Activated CD4-positive, alpha-beta memory T cell treated with anti-CD3 and anti-CD28 coated beads, Interleukin-2, amount 10 ng/mL, durations not matched to agents 7 days and 5 days (primary cell): ENCODE measurements around the gene ZNF691. TPM values are rescaled to one million over a fixed set of nuclear protein-coding genes. Genes with fewer than 3 reads are reported as not detected.
"Not testable (repeated sequence)": the region's sequence is repeated elsewhere in the genome, so short reads cannot be mapped to it uniquely, and the experiment has no call there.

Experiments used
- CTCF ChIA-PET: fragments of 350-600 bp; sonication (Branson Sonifier 250); formaldehyde crosslinking; loops from one replicate; lab custom pipeline; 2021; ENCODE audit warnings: antibody characterized with exemption, inconsistent platforms; lab: Charles Lee
- POLR2A ChIA-PET: fragments of 350-600 bp; sonication (Branson Sonifier 250); formaldehyde crosslinking; loops from one replicate; lab custom pipeline; 2021; ENCODE audit warnings: antibody characterized with exemption; lab: Charles Lee
- DNase-seq: peaks from one replicate; pipeline ENCODE4 v3.0.0-alpha.2; 2020
- H3K27ac Mint-ChIP-seq: one replicate; pipeline ENCODE4 v1.8.0; 2021; ENCODE audit warnings: mild to moderate bottlenecking, mixed read lengths
- H3K27me3 Mint-ChIP-seq: one replicate; pipeline ENCODE4 v1.8.0; 2021; ENCODE audit warnings: mixed read lengths
- H3K36me3 Mint-ChIP-seq: one replicate; pipeline ENCODE4 v1.8.0; 2021; ENCODE audit warnings: low read depth, mixed read lengths
- H3K4me1 Mint-ChIP-seq: one replicate; pipeline ENCODE4 v1.8.0; 2021; ENCODE audit warnings: mixed read lengths
- H3K4me3 Mint-ChIP-seq: one replicate; pipeline ENCODE4 v1.8.0; 2021; ENCODE audit warnings: mild to moderate bottlenecking, mixed read lengths
- H3K9me3 Mint-ChIP-seq: one replicate; pipeline ENCODE4 v1.8.0; 2021; ENCODE audit warnings: mixed read lengths
- total RNA-seq, 2 experiments: library from RNA; stranded (reverse); gene quantifications; one replicate each; pipeline ENCODE4 v1.2.3, GENCODE V29; 2021

The ZNF691 gene
- 10 to 100 TPM; 10.4 to 12.6 TPM for total RNA-seq

- H3K27me3 Mint-ChIP-seq = no peaks in the 10 kb centered on the region
- peaks cover 27% of the 10 kb centered on the region for H3K36me3 Mint-ChIP-seq
- H3K9me3 Mint-ChIP-seq = peaks cover 4% of the 10 kb centered on the region
- CTCF ChIA-PET = interaction anchor here (0.5 to 2.4 kb wide), 28 partner anchors 8 to 509 kb away, joined by 3 to 29 read pairs (median 4); partner anchors contain the start of genes C1orf50, ERMAP, P3H1 and SVBP
- H3K4me1 Mint-ChIP-seq = peaks cover 33% of the 10 kb centered on the region
- POLR2A ChIA-PET = interaction anchor here (0.7 to 3.8 kb wide), 19 partner anchors 8 to 543 kb away, joined by 3 to 32 read pairs (median 5); partner anchors contain the start of genes C1orf50, ELOVL1, ERMAP and MED8
- peak within 1 kb of the TSS; percentile 79 for H3K27ac Mint-ChIP-seq
- DNase-seq = peak; percentile 91
- peak within 1 kb of the TSS; percentile 87 for H3K4me3 Mint-ChIP-seq
These were observed at the start of gene ZNF691 for GRCh38 chr1:42846257-42847110. Gene ZNF691 (plus strand): TSS chr1:42846613. CDS start chr1:42849659, 3,046 bp downstream.

- no peak overlapping the region for H3K27ac Mint-ChIP-seq
- DNase-seq = no peak
These were observed 49.0 kb upstream of the ZNF691 start for GRCh38 chr1:42797414-42797813.

GRCh38 chr1:42797979-42798378 lies 48.4 kb upstream of the ZNF691 start:
- Mint-ChIP-seq H3K27ac (no peak overlapping the region), H3K4me3 (no peak overlapping the region), H3K27me3 (peaks cover 18% of the 10 kb centered on the region), H3K36me3 (no peaks in the 10 kb centered on the region), H3K4me1 (no peaks in the 10 kb centered on the region), H3K9me3 (no peaks in the 10 kb centered on the region)
- DNase-seq = no peak
- ChIA-PET POLR2A (no interaction called here), CTCF (no interaction called here)

More at GRCh38 chr1:42797414-42797813, 49.0 kb upstream of the ZNF691 start:
- CTCF ChIA-PET = no interaction called here
- POLR2A ChIA-PET = no interaction called here
- H3K27me3 Mint-ChIP-seq = peaks cover 18% of the 10 kb centered on the region
- no peaks in the 10 kb centered on the region for H3K9me3 Mint-ChIP-seq
- no peak overlapping the region for H3K4me3 Mint-ChIP-seq
- no peaks in the 10 kb centered on the region for H3K4me1 Mint-ChIP-seq
- no peaks in the 10 kb centered on the region for H3K36me3 Mint-ChIP-seq

GRCh38 chr1:42801832-42802473 lies 44.5 kb upstream of the ZNF691 start:
- H3K9me3 Mint-ChIP-seq = no peaks in the 10 kb centered on the region
- POLR2A ChIA-PET = no interaction called here
- H3K4me3 Mint-ChIP-seq = no peak overlapping the region
- no peak overlapping the region for H3K27ac Mint-ChIP-seq
- no peak for DNase-seq
- H3K4me1 Mint-ChIP-seq = peaks cover 5% of the 10 kb centered on the region
- H3K27me3 Mint-ChIP-seq = peaks cover 4% of the 10 kb centered on the region
- CTCF ChIA-PET = no interaction called here
- H3K36me3 Mint-ChIP-seq = peaks cover 13% of the 10 kb centered on the region

- H3K36me3 Mint-ChIP-seq = peaks cover 17% of the 10 kb centered on the region
- no peak overlapping the region for H3K27ac Mint-ChIP-seq
- DNase-seq = no peak
- ChIA-PET POLR2A (interaction anchor here (1.8 kb wide), 1 partner anchor 10 kb away, joined by 5 read pairs; no protein-coding TSS in a partner anchor), CTCF (no interaction called here)
- peaks cover 16% of the 10 kb centered on the region for H3K4me1 Mint-ChIP-seq
- no peaks in the 10 kb centered on the region for H3K27me3 Mint-ChIP-seq
- H3K9me3 Mint-ChIP-seq = no peaks in the 10 kb centered on the region
- no peak overlapping the region for H3K4me3 Mint-ChIP-seq
These were observed 40.2 kb upstream of the ZNF691 start for GRCh38 chr1:42806171-42806570.

- Mint-ChIP-seq H3K27ac (peak overlapping the region; percentile 53), H3K4me1 (peaks cover 16% of the 10 kb centered on the region), H3K27me3 (no peaks in the 10 kb centered on the region), H3K4me3 (no peak overlapping the region), H3K9me3 (no peaks in the 10 kb centered on the region), H3K36me3 (peaks cover 17% of the 10 kb centered on the region)
- POLR2A ChIA-PET = interaction anchor here (1.1 to 1.8 kb wide), 2 partner anchors 9 to 40 kb away, joined by 5 read pairs; partner anchors contain the start of gene ZNF691
- DNase-seq = no peak
- CTCF ChIA-PET = interaction anchor here (0.9 to 1.8 kb wide), 2 partner anchors 9 to 117 kb away, joined by 6 to 7 read pairs; no protein-coding TSS in a partner anchor
These were observed 39.8 kb upstream of the ZNF691 start for GRCh38 chr1:42806593-42806992.

GRCh38 chr1:42807056-42807668 lies 39.3 kb upstream of the ZNF691 start:
- H3K27ac Mint-ChIP-seq = peak overlapping the region; percentile 53
- no peak overlapping the region for H3K4me3 Mint-ChIP-seq
- DNase-seq = no peak
- peaks cover 16% of the 10 kb centered on the region for H3K4me1 Mint-ChIP-seq
- ChIA-PET POLR2A (interaction anchor here (1.1 to 1.8 kb wide), 3 partner anchors 9 to 39 kb away, joined by 3 to 5 read pairs (median 5); partner anchors contain the start of gene ZNF691), CTCF (interaction anchor here (0.9 to 1.8 kb wide), 5 partner anchors 9 to 266 kb away, joined by 3 to 7 read pairs (median 6); partner anchors contain the start of genes SVBP and ZNF691)
- H3K36me3 Mint-ChIP-seq = peaks cover 17% of the 10 kb centered on the region
- no peaks in the 10 kb centered on the region for H3K27me3 Mint-ChIP-seq
- no peaks in the 10 kb centered on the region for H3K9me3 Mint-ChIP-seq

- POLR2A ChIA-PET = interaction anchor here (3.5 kb wide), 1 partner anchor 48 kb away, joined by 35 read pairs; the partner anchor contains the start of genes C1orf50 and P3H1
These were observed 31.6 kb upstream of the ZNF691 start for GRCh38 chr1:42814815-42815214.

GRCh38 chr1:42815941-42816584 lies 30.4 kb upstream of the ZNF691 start:
- Mint-ChIP-seq H3K9me3 (no peaks in the 10 kb centered on the region), H3K4me3 (peak overlapping the region; percentile 79), H3K27ac (peak overlapping the region; percentile 75), H3K4me1 (peaks cover 26% of the 10 kb centered on the region), H3K27me3 (no peaks in the 10 kb centered on the region), H3K36me3 (peaks cover 7% of the 10 kb centered on the region)
- DNase-seq = peak; percentile 19
- ChIA-PET CTCF (interaction anchor here (0.6 to 3.5 kb wide), 9 partner anchors 9 to 258 kb away, joined by 3 to 18 read pairs (median 4); partner anchors contain the start of genes C1orf50, P3H1 and ZNF691), POLR2A (interaction anchor here (0.6 to 3.5 kb wide), 14 partner anchors 9 to 574 kb away, joined by 3 to 35 read pairs (median 4); partner anchors contain the start of genes C1orf50, P3H1, PPIH and TMEM269)

More at GRCh38 chr1:42814815-42815214, 31.6 kb upstream of the ZNF691 start:
- CTCF ChIA-PET = interaction anchor here (1.2 to 3.5 kb wide), 2 partner anchors 32 to 259 kb away, joined by 4 to 18 read pairs; partner anchors contain the start of gene ZNF691
- not testable (repeated sequence) for H3K27me3 Mint-ChIP-seq, H3K36me3 Mint-ChIP-seq, DNase-seq, H3K27ac Mint-ChIP-seq, H3K9me3 Mint-ChIP-seq, H3K4me3 Mint-ChIP-seq
- H3K4me1 Mint-ChIP-seq = peaks cover 23% of the 10 kb centered on the region

- Mint-ChIP-seq H3K27ac (peak within 1 kb of the TSS; percentile 75), H3K4me3 (peak within 1 kb of the TSS; percentile 79), H3K4me1 (peaks cover 26% of the 10 kb centered on the region), H3K9me3 (no peaks in the 10 kb centered on the region), H3K36me3 (peaks cover 7% of the 10 kb centered on the region), H3K27me3 (no peaks in the 10 kb centered on the region)
- CTCF ChIA-PET = interaction anchor here (0.6 to 3.5 kb wide), 12 partner anchors 9 to 359 kb away, joined by 3 to 18 read pairs (median 4); partner anchors contain the start of genes C1orf50, P3H1 and ZNF691
- DNase-seq = peak; percentile 94
- POLR2A ChIA-PET = interaction anchor here (0.6 to 3.5 kb wide), 15 partner anchors 10 to 573 kb away, joined by 3 to 35 read pairs (median 4); partner anchors contain the start of genes C1orf50, P3H1, PPIH and TMEM269
These were observed 29.6 kb upstream of the ZNF691 start, which contains the start of the genes ERMAP and SVBP for GRCh38 chr1:42816585-42817439. Gene ERMAP (plus strand): TSS chr1:42817122. CDS start chr1:42830449, 13,327 bp downstream. Gene SVBP (minus strand): TSS chr1:42817397. CDS start chr1:42816544, 853 bp downstream.
